Mesodermal cell (in vitro differentiated cells): ENCODE results near the gene BIRC2.

Experiments used
- H3K27ac ChIP-seq: 2 replicates; pipeline ENCODE4 v1.7.0; 2013; ENCODE audit warnings: mild to moderate bottlenecking, low read depth, low read length, moderate library complexity; ENCODE audit not compliant: severe bottlenecking
- H3K36me3 ChIP-seq: 2 replicates; pipeline ENCODE4 v1.7.1; 2013; ENCODE audit warnings: mild to moderate bottlenecking, low read length, moderate library complexity; ENCODE audit not compliant: control insufficient read depth, insufficient read depth
- H3K4me1 ChIP-seq: one replicate; pipeline ENCODE4 v1.7.1; 2013; ENCODE audit warnings: mild to moderate bottlenecking, low read length; ENCODE audit not compliant: insufficient read depth, control insufficient read depth, poor library complexity, severe bottlenecking
- H3K4me3 ChIP-seq: 2 replicates; pipeline ENCODE4 v1.7.0; 2013; ENCODE audit warnings: low read length, control low read depth, mild to moderate bottlenecking; ENCODE audit not compliant: insufficient read depth, poor library complexity, severe bottlenecking; ENCODE audit errors: extremely low read depth
- H3K9me3 ChIP-seq: 2 replicates; pipeline ENCODE4 v1.7.1; 2013; ENCODE audit warnings: mild to moderate bottlenecking, low read length, moderate library complexity; ENCODE audit not compliant: control insufficient read depth
- WGBS, 2 experiments: methylation state at CpG; one replicate each; pipeline ENCODE4 v1.1.5; 2013; ENCODE audit warnings: missing lambda C conversion rate in 2 of 2; ENCODE audit not compliant: insufficient coverage in 2 of 2; 5-methylcytosine and 5-hydroxymethylcytosine counted together

Gene BIRC2

GRCh38 chr11:102390667-102391465, 43.9 kb downstream of the BIRC2 start:
- Histone ChIP-seq H3K4me3 (no peak overlapping the region), H3K36me3 (peaks cover 94% of the 10 kb centered on the region)

DNA sequence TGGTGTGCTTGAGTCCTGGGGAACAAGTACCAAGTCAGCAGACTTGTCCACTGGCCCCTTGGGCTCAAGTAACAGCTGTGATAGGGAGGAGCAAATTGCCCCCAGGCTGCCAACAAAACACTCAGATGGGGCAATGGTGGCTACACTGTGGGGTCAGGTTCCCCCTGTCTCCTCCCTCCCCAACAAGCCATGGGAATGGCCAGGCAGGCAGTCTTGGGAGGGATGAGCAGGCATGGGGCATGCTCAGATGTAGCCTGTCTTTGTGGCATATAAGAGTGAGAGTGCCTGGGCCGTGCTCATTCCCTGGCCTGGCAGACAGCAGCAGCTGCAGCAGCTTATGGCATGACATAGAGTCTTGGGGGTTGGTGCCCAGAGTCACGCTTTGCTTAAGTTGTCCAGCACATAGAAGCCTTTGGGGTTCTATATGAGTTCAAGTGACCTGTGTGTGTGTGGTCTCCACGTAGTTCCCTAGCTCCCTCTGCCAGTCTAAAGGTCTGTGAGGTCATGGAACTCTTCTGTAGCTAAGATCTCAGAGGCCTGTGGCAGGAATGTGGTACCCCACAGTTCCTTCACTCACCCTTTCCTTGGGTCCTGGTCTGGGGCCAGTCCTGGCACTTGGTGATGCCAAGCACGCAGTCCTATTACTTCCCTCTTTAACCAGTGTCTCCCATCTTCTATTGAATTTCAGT, 44.7 kb downstream of the BIRC2 start:
- Histone ChIP-seq H3K36me3 (peaks cover 90% of the 10 kb centered on the region), H3K27ac (no peak overlapping the region), H3K4me3 (no peak overlapping the region), H3K9me3 (no peaks in the 10 kb centered on the region), H3K4me1 (no peaks in the 10 kb centered on the region)
- 97% methylated on average over 3 of the region's 4 CpGs for WGBS, 2 experiments

More at GRCh38 chr11:102390667-102391465, 43.9 kb downstream of the BIRC2 start:
- no peaks in the 10 kb centered on the region for H3K4me1 ChIP-seq
- no peaks in the 10 kb centered on the region for H3K9me3 ChIP-seq
- WGBS, 2 experiments, result 72 to 73% methylated on average over 11 to 12 of the region's 12 CpGs
- no peak overlapping the region for H3K27ac ChIP-seq

DNA sequence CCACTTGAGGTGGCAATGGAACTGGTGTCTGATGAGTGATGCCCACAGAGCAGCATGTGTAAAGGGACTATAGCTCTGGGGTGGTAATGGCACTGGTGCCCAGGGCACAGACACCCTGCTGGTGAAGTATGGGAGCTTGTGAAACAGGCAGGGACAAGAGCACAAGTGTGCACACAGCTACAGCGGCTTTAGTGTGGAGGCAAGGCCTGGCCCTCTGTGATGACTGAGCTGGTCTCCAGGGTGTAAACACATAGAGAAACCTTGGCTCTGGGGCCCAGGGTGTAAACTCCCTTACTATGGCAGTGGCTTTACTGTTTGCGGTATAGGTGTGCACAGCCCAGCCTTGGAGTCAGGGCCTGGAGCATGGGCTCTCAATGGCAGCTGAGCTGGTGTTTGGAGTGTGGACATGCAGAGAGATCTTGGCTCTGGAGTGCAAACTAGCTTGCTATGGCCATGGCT, 46.3 kb downstream of the BIRC2 start:
- H3K9me3 ChIP-seq, result no peaks in the 10 kb centered on the region
- peaks cover 81% of the 10 kb centered on the region for H3K36me3 ChIP-seq
- H3K27ac ChIP-seq, result no peak overlapping the region
- no peak overlapping the region for H3K4me3 ChIP-seq
- WGBS, 2 experiments, result 93 to 95% methylated on average over 2 of the region's 2 CpGs
- no peaks in the 10 kb centered on the region for H3K4me1 ChIP-seq

- WGBS, 2 experiments, result 95 to 100% methylated on average over 4 of the region's 6 CpGs
- H3K4me1 ChIP-seq, result no peaks in the 10 kb centered on the region
Measured at GRCh38 chr11:102395720-102396393, 48.8 kb downstream of the BIRC2 start.

GRCh38 chr11:102396708-102397563, 49.9 kb downstream of the BIRC2 start:
- no peaks in the 10 kb centered on the region for H3K4me1 ChIP-seq
- no CpG with 5 or more reads among the region's 4 CpGs for WGBS, 2 experiments
- H3K27ac ChIP-seq, result no peak overlapping the region
- no peak overlapping the region for H3K4me3 ChIP-seq
- H3K9me3 ChIP-seq, result no peaks in the 10 kb centered on the region
- peaks cover 81% of the 10 kb centered on the region for H3K36me3 ChIP-seq

More at GRCh38 chr11:102395720-102396393, 48.8 kb downstream of the BIRC2 start:
- Histone ChIP-seq H3K9me3 (no peaks in the 10 kb centered on the region), H3K27ac (no peak overlapping the region), H3K4me3 (no peak overlapping the region), H3K36me3 (peaks cover 81% of the 10 kb centered on the region)

DNA sequence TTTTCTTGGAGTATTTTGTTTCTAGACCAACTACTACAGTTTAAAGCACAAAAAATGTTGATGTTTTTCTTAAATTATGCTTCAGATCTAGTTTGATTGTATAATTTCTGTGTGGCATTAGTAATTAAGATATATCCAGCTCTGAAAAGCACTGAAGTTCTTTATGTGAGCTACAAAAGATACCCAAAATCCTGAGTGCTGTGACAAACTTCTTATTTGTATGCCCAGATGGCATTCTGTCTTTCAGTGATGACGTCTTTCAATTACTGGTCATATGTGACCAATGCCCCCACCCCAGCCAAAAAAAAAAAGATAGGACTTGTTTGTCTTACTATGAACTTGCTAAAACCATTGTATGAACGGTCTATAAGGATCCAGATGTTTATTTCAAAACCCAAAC, 51.3 kb downstream of the BIRC2 start:
- Histone ChIP-seq H3K4me1 (no peaks in the 10 kb centered on the region), H3K27ac (no peak overlapping the region), H3K36me3 (peaks cover 80% of the 10 kb centered on the region), H3K9me3 (no peaks in the 10 kb centered on the region), H3K4me3 (no peak overlapping the region)
- WGBS, 2 experiments, result 100% methylated on average over 1 to 2 of the region's 2 CpGs

- Histone ChIP-seq H3K36me3 (peaks cover 77% of the 10 kb centered on the region), H3K27ac (no peak overlapping the region), H3K4me3 (no peak overlapping the region), H3K4me1 (no peaks in the 10 kb centered on the region), H3K9me3 (no peaks in the 10 kb centered on the region)
- 100% methylated on average over 2 of the region's 2 CpGs; no CpG with 5 or more reads in 1 of the 2 experiments for WGBS, 2 experiments
Measured at GRCh38 chr11:102399189-102399588, 52.2 kb downstream of the BIRC2 start.

DNA sequence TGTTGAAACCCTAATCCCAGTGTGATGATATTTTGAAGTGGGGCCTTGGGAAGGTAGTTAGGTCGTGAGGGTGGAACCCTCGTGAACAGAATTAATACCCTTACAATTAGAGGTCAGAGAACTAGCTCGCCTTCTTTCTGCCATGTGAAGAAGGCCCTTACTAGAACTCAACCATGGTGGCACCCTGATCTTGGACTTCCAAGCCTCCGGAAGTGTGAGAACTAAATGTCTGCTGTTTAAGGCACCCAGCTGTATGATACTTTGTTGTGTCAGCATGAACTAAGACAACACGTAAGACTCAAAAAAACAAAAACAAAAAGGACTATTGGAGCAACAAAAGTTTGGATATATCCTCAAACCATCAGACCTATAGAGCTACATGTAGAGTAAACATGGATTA, 53.6 kb downstream of the BIRC2 start:
- Histone ChIP-seq H3K27ac (no peak overlapping the region), H3K4me1 (no peaks in the 10 kb centered on the region), H3K36me3 (peaks cover 73% of the 10 kb centered on the region), H3K9me3 (no peaks in the 10 kb centered on the region), H3K4me3 (no peak overlapping the region)
- 93 to 96% methylated on average over 3 to 4 of the region's 5 CpGs for WGBS, 2 experiments

DNA sequence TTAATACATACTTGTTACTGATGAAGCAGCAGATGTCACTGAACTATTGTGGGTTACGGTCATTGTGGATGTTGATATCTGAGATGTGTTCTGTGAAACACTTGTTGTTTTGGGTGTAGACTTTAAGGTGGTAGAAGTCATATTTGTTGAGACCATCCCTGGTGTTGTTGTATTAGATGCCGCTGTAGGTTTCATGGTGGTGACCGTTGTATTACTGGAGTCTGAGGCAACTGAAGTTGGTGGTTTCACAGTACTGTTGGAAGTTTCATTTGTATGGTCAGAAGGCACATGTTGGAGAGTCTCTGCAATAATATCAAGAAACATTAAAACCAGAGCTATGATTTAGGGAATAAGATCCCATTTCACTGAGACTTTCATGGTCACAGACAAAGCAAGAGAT, 54.9 kb downstream of the BIRC2 start:
- H3K36me3 ChIP-seq, result peaks cover 75% of the 10 kb centered on the region
- H3K9me3 ChIP-seq, result no peaks in the 10 kb centered on the region
- no peak overlapping the region for H3K4me3 ChIP-seq
- H3K27ac ChIP-seq, result no peak overlapping the region
- 85 to 100% methylated on average over 2 to 3 of the region's 3 CpGs for WGBS, 2 experiments
- H3K4me1 ChIP-seq, result no peaks in the 10 kb centered on the region

DNA sequence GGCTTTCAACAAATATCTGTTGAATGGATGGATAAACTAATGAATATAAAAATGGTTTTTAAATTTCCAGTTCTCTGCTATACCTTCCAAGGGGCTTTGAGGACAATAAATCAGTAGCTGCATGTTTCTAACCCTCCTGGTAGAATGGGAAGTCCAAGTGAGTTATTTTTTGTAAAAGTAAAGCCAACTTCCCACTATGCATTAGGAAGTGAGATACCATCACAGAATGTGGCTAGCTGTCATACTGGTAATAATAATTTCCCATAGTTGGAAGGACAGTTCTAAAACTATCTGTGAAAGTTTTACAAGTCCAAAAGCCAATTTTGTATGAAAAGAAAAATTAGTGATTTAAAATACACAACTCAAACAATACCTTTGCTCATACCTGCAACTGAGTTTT, 55.5 kb downstream of the BIRC2 start:
- Histone ChIP-seq H3K4me1 (no peaks in the 10 kb centered on the region), H3K9me3 (no peaks in the 10 kb centered on the region), H3K4me3 (no peak overlapping the region), H3K36me3 (peaks cover 80% of the 10 kb centered on the region), H3K27ac (no peak overlapping the region)
